Cardiac fibroblast (primary cell): ENCODE data around the gene DROSHA.
"Not testable (repeated sequence)": the region's sequence is repeated elsewhere in the genome, so short reads cannot be mapped to it uniquely, and the experiment has no call there.

Source experiments
- DNase-seq, 2 donors: peaks; one replicate each; pipeline versions ENCODE4 v3.0.0 to v3.0.0-alpha.2; 2010; ENCODE audit warnings: low read depth in 2 of 2
- H3K4me3 ChIP-seq, 2 donors: replicated peaks in 1 of 2; 1 replicate in 1 of 2; 2 replicates in 1 of 2; pipeline ENCODE4 v1.5.1; 2011; ENCODE audit warnings: low read depth in 2 of 2, low read length in 2 of 2, mild to moderate bottlenecking in 2 of 2, moderate library complexity in 1 of 2
- CTCF ChIP-seq: IDR thresholded peaks from one replicate; pipeline ENCODE4 v1.5.1; 2011; ENCODE audit warnings: low read depth, mild to moderate bottlenecking, low read length, inconsistent platforms

Gene DROSHA

GRCh38 chr5:31397926-31398557 is 133.9 kb downstream of the DROSHA start:
- peak in 1 of 2 donors; percentile 48 for DNase-seq
- TF ChIP-seq CTCF: no peak
- H3K4me3 ChIP-seq: no peak overlapping the region

GRCh38 chr5:31396611-31397295 is 135.1 kb downstream of the DROSHA start:
- no peak for DNase-seq
- no peak for TF ChIP-seq CTCF
- H3K4me3 ChIP-seq: no peak overlapping the region

- not testable (repeated sequence) for DNase-seq, H3K4me3 ChIP-seq
Observed at GRCh38 chr5:31395450-31396045, 136.3 kb downstream of the DROSHA start.

DNA sequence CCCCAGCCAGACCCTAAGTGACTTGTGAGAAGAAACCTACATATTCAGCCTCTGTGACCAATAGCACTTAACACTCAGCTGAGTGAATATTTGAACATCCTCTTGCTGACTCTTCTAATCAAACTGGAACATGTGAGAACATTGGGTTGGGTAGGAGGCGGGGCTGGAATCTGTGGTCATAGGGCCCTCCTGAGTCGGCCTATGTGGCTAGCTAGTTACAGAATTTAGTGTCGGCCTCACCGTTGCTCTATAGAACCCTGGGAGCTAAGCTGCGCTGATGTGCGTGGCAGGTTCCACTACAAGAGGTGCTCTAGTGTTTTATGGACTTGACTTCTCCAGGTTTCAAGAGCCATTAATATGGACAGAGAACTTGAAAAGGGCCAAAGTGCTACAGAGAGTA is 138.8 kb downstream of the DROSHA start:
- no peak for TF ChIP-seq CTCF
- DNase-seq: no peak
- H3K4me3 ChIP-seq: no peak overlapping the region

DNA sequence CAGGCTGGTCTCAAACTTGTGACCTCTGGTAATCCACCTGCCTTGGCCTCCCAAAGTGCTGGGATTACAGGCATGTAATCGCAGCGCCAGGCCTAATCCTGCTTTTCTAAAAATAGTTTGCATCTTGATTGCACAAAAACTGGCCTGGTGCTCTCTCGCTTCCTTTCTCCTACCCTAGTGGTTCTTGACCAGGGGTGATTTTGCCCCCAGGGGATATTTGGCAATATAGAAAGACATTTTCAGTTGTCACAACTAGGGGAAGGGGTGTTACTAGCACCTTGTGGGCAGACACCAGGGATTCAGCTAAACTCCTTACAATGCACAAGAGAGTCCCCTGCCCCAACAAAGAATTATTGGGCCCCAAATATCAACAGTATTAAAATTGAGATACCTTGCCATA is 139.8 kb downstream of the DROSHA start:
- no peak overlapping the region for H3K4me3 ChIP-seq
- DNase-seq: no peak
- no peak for TF ChIP-seq CTCF

DNA sequence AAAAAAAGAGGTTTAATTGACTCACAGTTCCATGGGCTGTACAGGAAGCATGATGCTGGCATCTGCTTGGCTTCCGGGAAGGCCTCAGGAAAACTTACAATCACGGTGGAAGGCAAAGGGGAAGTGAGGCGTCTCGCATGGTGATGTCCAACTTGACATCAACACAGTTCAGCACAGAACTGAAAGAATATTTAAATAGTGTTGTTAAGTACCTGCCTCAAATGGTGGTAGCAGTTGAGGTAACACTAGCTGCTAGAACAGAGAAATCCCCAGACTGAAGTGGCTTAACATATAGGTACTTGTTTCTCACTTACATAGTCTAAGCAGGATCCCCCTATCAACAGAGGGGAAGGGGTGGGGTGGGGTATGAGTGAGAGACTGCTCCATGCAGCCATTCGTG is 141.6 kb downstream of the DROSHA start:
- no peak overlapping the region for H3K4me3 ChIP-seq
- no peak for TF ChIP-seq CTCF
- no peak for DNase-seq

DNA sequence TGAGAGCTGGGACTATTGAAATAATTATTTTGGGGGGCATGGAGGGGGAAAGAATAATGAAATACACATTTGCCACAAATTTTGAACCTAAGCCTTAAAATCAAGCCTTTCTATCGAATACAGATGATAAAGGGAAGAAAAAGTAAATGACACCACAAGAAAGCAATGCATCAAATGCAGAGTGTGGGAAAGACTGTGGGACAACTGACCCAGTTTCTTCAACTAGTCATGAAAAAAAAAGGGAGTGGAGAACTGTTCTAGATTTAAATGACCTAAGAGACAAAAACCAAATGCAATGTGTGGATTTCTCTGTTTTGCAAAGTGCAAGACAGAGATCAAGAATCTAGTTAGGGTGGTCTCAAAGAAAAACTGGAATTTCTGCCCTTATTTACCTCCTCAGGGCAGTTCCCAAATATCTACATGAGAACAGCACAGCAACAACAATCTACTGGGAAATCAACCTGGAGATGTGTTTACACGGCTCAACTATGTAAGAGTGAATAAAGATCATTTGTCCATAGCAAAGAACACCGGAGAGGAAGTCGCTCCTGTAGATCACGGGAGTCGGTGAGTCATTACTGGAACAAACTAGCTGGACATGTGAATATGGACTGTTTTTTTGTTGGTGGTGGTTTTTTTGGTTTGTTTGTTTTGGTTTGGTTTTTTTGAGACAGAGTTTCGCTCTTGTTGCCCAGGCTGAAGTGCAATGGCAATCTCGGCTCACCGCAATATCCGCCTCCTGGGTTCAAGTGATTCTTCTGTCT is 145.9 kb downstream of the DROSHA start:
- DNase-seq: peak in 1 of 2 donors; percentile 39
- H3K4me3 ChIP-seq: no peak overlapping the region
- TF ChIP-seq CTCF: no peak
